Colon (tissue), 2 donors: ENCODE measurements around the gene BEST2.

ENCODE experiments used
- FAIRE-seq: peaks from 2 replicates; lab custom pipeline; 2012; peaks lifted over from hg19 to GRCh38; lab: Jason Lieb, UNC
- donor health status: control.
- donor health status: control.

Gene BEST2

GRCh38 chr19:12769689-12770088 is 18.1 kb downstream of the BEST2 start:
- no peak for FAIRE-seq

GRCh38 chr19:12770922-12771321 is 19.3 kb downstream of the BEST2 start:
- FAIRE-seq = no peak

DNA sequence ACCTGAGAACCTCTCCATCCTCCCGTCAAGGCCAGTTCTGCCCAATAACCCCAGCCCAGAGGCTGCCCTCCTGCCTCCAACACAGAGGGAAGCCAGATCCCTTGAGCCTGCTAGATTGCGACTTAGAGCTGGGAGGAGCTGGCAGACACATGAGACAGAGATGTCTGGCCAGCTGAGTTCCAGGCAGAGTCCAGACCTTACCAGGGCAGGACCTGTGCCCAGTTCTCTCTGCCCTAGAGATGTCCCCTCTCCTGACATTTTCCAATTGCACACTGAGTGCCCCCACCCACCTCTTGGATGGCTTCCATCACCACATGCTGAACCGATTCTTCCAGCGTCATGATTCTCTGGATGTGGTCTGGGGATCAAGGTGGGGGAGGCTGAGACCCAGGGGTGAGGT is 20.7 kb downstream of the BEST2 start:
- no peak for FAIRE-seq

DNA sequence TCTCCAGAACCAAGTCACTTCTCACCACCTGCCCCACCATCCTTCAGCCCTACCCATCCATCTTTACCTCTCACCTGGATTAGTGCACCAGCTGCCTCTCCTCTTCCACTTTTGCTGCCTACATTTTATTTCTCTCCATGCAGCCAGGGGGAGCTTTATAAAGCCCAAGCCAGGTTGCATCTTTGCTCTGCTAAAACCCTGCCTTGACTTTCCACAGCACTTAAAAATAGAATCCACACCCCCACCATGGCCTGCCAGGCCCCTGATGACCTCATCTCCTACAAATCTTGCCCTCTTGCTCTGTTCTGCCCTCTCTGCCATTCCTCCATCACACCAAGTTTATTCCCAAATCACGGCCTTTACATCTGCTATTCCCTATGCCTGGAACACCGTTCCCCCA is 22.0 kb downstream of the BEST2 start:
- FAIRE-seq = no peak

GRCh38 chr19:12774588-12775555 is 23.3 kb downstream of the BEST2 start, which contains the start of gene HOOK2:
Gene HOOK2, minus strand, starts transcription at chr19:12775552. Its CDS starts 103 bp downstream, at chr19:12775449.
- no peak for FAIRE-seq

GRCh38 chr19:12777217-12778016 is 25.8 kb downstream of the BEST2 start:
- FAIRE-seq = no peak

- FAIRE-seq = no peak
These were observed 26.7 kb downstream of the BEST2 start for GRCh38 chr19:12778017-12778904.

GRCh38 chr19:12778905-12779161 is 27.2 kb downstream of the BEST2 start:
- no peak for FAIRE-seq

- no peak for FAIRE-seq
These were observed 27.8 kb downstream of the BEST2 start for GRCh38 chr19:12779162-12779993.

GRCh38 chr19:12782174-12782423 is 30.5 kb downstream of the BEST2 start:
- no peak for FAIRE-seq

GRCh38 chr19:12782424-12783290 is 31.1 kb downstream of the BEST2 start:
- no peak for FAIRE-seq

GRCh38 chr19:12783291-12783848 is 31.8 kb downstream of the BEST2 start:
- FAIRE-seq = no peak

DNA sequence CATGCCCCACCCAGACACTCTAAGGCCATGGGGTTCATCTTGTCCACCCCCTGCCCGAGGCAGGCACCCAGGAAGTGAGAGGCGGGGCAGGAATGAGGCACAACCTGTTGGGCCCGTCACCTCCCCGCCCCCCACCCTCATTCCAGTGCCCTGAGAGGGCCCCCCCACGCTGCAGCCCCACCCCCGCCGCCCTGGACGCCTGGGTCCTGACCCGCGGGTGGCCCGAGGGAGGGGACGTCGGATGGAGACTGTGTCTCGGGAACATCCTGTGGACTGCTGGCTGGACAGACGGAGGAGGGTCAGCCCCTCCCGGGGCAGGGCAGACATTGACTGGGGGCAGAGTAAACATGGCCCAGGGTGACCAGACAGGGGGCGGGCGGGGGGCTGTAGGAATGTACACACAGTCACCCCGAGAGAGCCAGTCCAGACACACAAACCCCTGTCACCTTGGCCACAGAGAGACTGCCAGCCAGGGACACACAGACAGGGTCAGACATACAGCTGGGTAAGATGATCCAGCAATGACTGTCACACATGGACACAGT is 32.3 kb downstream of the BEST2 start:
- FAIRE-seq = no peak

DNA sequence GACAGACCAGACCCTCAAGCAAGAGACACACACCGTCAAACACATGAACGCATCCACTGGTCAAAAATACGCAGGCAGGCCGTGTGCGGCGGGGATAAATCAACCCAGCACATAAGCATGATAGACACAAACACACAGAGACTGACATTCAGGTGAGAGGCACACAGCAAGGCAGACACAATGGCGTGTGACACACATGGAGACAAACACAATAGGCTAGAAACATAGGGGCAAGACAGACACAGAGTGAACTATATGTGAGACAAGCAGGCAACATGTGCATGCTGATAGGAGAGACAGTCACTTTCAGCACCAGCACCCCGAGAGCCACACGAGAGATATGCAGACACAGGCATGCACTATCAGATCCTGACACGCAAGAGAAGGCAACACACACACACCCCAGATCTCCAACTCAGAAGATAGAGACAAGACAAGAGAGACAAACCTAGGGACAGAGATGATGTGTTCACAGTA is 32.8 kb downstream of the BEST2 start:
- no peak for FAIRE-seq

GRCh38 chr19:12784871-12785430 is 33.4 kb downstream of the BEST2 start:
- FAIRE-seq = no peak

DNA sequence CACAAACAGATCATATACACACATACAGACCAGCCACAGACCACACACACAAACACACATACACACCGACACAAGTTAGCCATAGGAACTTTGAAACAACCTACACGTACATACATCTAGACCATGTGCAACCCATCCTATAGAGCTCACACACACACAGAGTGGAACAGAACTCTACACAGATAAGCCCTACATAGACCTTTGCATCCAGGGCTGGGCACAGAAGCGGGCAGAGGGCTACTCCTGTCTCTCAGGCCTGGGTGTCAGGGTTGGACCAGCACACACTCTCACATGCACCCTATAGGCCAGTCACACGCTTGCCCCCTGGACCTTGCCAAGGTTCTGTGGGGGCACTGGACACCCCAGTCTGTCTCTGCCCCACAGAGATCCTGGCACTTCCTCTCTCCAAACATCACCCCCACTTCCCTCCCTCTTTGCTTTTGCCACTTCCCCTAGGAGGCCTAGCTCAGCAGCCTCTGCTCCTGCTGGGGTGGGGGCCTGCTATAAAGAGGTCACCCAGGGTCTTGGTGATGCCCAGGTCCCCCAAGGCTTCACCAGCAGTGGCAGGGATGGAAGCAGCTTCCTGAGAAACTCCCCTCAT is 33.9 kb downstream of the BEST2 start:
- no peak for FAIRE-seq

DNA sequence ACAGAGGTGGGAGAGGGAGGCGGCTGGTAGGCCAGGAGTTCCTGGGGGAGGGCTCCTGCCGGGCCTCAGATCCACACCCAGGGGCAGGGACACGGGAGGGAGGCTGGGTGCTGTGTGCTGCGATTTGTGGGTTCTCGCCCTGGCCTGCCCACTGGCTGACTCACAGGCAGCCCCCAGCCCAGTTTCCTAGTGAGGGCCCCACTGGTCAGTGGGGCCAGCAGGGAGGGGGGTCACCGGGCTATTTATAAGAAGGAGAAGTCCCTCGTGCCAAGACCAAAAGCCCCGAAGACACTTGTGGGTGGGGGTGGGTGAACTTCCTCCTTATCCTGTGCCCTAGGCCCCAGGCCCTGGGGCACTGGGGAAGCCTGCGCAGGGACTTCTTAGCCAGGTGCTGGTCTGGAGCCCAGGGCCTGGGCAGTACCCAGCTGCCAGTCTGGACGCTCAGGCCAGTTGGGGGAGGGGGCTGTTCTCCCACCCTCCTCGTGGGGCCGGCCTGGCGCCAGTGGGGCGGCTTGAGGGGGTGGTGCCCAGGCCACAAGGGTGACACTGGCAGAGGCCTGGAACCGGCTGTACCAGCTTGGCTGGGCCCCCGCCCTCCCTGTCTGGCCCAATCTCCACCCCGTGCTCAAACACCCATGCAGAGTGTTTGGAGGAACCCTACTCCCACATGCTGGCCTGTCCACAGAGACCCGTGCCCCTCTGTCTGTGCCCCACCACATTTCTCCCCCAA is 34.7 kb downstream of the BEST2 start:
- no peak for FAIRE-seq

- FAIRE-seq = no peak
These were observed 35.4 kb downstream of the BEST2 start for GRCh38 chr19:12786952-12787351.
